Measurements from ENCODE around the gene RABEP2. TPM values are rescaled to one million over a fixed set of nuclear protein-coding genes. Genes with fewer than 3 reads are reported as not detected.
A peak's percentile ranks its signal among the peaks of the same experiment; 100 is the strongest.

The RABEP2 gene
- total and polyA plus RNA-seq, 4 donors = 11.5 to 30.0 (median 18.5) TPM

DNA sequence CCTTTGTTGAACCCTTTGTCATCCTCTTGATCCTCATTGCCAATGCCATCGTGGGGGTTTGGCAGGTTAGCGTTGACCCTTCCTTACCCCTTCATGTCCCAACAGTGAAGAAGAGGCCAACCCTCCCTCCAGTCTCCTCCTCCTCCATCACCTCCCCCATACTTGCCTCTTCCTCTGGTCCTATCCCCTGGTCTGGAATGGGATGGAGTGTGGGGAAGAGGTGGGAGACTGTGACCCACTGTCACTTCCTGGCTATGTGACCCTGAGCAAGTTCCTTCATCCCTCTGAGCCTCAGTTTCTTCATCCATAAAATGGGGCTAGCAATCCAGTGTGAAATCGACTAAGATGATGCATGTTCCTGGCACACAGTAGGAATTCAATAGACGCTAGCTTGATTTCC, 44.1 kb downstream of the RABEP2 start:
- DNase-seq (no peak), ATAC-seq (ENCODE audit: low FRiP score) (no peak)
- no peaks in the 10 kb centered on the region for H3K27me3 ChIP-seq (ENCODE audit: control insufficient read depth in 1 of 2, insufficient read depth in 2 of 2, low read length in 1 of 2)
- H3K4me3 ChIP-seq (ENCODE audit: low read length in 2 of 2) = no peak overlapping the region
- no peaks in the 10 kb centered on the region for H3K4me1 ChIP-seq (ENCODE audit: control insufficient read depth in 1 of 2, insufficient read depth in 2 of 2, low read length in 2 of 2)
- H3K9me3 ChIP-seq (ENCODE audit: control insufficient read depth, low read length) = no peaks in the 10 kb centered on the region
- H3K27ac ChIP-seq (ENCODE audit: low read depth in 1 of 2, low read length in 2 of 2) = no peak overlapping the region
- intact Hi-C loops (cut with DNase I) = loop anchor here in 1 of 2 donors (1.0 kb wide), 1 partner anchor 43 kb away; no protein-coding TSS in a partner anchor
- no peaks in the 10 kb centered on the region for H3K36me3 ChIP-seq (ENCODE audit: control insufficient read depth in 1 of 2, insufficient read depth in 2 of 2, low read length in 1 of 2)
- 74 to 77% methylated on average over 4 of the region's 4 CpGs for WGBS, 2 donors

DNA sequence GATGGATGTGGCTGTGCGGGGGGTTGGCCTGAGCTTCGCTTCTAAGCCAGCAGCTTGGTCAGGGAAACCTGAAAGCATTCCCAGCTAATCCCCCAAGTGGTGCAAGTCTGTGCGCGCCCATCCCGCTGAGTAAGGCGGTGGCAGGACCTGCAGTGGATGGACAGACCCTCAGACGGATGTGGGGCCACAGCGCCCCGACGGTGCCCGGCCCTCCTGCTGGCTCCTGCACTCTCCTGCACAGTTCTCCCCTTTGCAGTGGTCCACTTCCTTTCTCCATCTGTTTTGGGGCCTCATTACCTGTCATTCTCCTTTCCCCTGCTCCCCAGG, 44.5 kb downstream of the RABEP2 start:
- Histone ChIP-seq H3K36me3 (ENCODE audit: control insufficient read depth in 1 of 2, insufficient read depth in 2 of 2, low read length in 1 of 2) (no peaks in the 10 kb centered on the region), H3K4me1 (ENCODE audit: control insufficient read depth in 1 of 2, insufficient read depth in 2 of 2, low read length in 2 of 2) (no peaks in the 10 kb centered on the region), H3K9me3 (ENCODE audit: control insufficient read depth, low read length) (no peaks in the 10 kb centered on the region), H3K27ac (ENCODE audit: low read depth in 1 of 2, low read length in 2 of 2) (no peak overlapping the region), H3K27me3 (ENCODE audit: control insufficient read depth in 1 of 2, insufficient read depth in 2 of 2, low read length in 1 of 2) (no peaks in the 10 kb centered on the region), H3K4me3 (ENCODE audit: low read length in 2 of 2) (no peak overlapping the region)
- 6% methylated on average over 11 of the region's 11 CpGs for WGBS, 2 donors
- no peak for DNase-seq
- intact Hi-C loops (cut with DNase I) = loop anchor here in 1 of 2 donors (1.0 kb wide), 1 partner anchor 44 kb away; no protein-coding TSS in a partner anchor
- no peak for ATAC-seq (ENCODE audit: low FRiP score)

DNA sequence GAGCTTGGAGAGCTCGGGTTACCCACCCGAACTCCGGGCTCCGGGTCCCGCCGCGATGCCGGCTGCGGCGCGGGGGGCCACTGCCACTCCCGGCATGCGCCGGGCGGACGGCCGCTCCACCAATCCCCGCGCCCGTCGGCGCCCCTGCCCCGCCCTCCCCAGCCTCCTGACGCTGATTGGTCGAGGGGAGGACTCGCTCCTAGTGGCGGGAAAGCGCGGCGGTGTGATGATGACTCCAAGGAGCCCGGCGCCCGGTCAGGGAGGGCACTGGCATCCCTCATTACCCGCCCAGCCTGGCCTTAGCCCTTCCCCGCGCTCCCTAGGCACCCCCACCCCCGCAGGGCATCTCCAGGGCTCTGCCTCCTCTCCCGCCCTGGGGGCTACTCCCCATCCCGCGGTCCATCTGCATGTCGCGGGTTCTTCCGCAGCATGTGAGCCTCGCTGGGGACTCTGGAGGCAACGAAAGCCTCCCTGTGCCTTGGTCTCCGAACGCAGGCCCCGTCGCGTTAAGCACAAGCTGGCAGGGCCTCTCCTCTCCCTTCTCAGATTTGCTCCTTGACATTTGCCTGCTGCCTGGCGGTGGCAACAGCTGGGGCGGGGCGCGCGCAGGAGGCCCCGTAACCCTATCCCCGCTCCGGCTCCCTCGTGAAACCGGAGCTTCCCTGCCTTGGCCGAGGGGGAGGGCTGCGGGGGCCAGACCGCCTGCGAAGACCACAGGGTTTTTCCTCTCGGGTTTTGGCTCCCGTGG, 45.0 kb downstream of the RABEP2 start:
- intact Hi-C loops (cut with DNase I) = loop anchor here in 1 of 2 donors (1.0 to 5.0 kb wide), 2 partner anchors 44 to 67 kb away; no protein-coding TSS in a partner anchor
- ATAC-seq (ENCODE audit: low FRiP score) = peak; percentile 91
- WGBS, 2 donors = 0 to 1% methylated on average over 62 to 66 of the region's 66 CpGs
- Histone ChIP-seq H3K4me3 (ENCODE audit: low read length in 2 of 2) (peak overlapping the region; percentile 12 to 49), H3K9me3 (ENCODE audit: control insufficient read depth, low read length) (no peaks in the 10 kb centered on the region), H3K27ac (ENCODE audit: low read depth in 1 of 2, low read length in 2 of 2) (no peak overlapping the region), H3K4me1 (ENCODE audit: control insufficient read depth in 1 of 2, insufficient read depth in 2 of 2, low read length in 2 of 2) (no peaks in the 10 kb centered on the region), H3K27me3 (ENCODE audit: control insufficient read depth in 1 of 2, insufficient read depth in 2 of 2, low read length in 1 of 2) (no peaks in the 10 kb centered on the region), H3K36me3 (ENCODE audit: control insufficient read depth in 1 of 2, insufficient read depth in 2 of 2, low read length in 1 of 2) (no peaks in the 10 kb centered on the region)
- DNase-seq = peak; percentile 91 to 97

DNA sequence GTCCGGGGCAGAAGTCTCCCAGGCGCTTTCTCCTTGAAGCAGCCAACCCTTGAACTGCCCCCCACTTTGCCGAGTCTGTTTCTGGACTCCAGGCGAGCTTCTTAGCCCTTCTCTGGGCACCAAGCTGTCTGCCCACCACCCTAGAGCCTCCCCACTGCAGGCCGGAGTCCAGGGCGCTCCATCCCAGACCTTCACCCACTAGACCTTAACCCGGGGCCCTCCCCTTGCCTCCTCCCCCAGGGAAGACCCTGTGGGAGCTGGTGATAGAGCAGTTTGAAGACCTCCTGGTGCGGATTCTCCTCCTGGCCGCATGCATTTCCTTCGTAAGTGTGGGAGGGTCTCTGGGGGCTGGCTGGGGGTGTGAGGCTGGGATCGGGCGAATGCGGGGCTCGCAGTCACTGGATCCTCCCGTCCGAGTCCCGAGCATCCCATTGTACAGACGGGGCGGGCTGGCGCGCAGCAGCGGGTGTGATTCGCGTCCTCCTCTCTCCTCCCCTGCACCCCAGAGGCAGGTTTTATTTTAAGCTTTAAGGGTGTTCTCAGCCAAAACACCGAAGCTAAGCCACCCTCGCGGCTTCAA, 45.7 kb downstream of the RABEP2 start:
- intact Hi-C loops (cut with DNase I) = loop anchor here in 1 of 2 donors (5.0 kb wide), 1 partner anchor 68 kb away; no protein-coding TSS in a partner anchor
- Histone ChIP-seq H3K36me3 (ENCODE audit: control insufficient read depth in 1 of 2, insufficient read depth in 2 of 2, low read length in 1 of 2) (no peaks in the 10 kb centered on the region), H3K27me3 (ENCODE audit: control insufficient read depth in 1 of 2, insufficient read depth in 2 of 2, low read length in 1 of 2) (no peaks in the 10 kb centered on the region), H3K4me1 (ENCODE audit: control insufficient read depth in 1 of 2, insufficient read depth in 2 of 2, low read length in 2 of 2) (no peaks in the 10 kb centered on the region), H3K9me3 (ENCODE audit: control insufficient read depth, low read length) (no peaks in the 10 kb centered on the region), H3K27ac (ENCODE audit: low read depth in 1 of 2, low read length in 2 of 2) (no peak overlapping the region), H3K4me3 (ENCODE audit: low read length in 2 of 2) (peak overlapping the region; percentile 12 to 49)
- ATAC-seq (ENCODE audit: low FRiP score) = peak; percentile 16
- no peak for DNase-seq
- 1% methylated on average over 27 of the region's 27 CpGs for WGBS, 2 donors

DNA sequence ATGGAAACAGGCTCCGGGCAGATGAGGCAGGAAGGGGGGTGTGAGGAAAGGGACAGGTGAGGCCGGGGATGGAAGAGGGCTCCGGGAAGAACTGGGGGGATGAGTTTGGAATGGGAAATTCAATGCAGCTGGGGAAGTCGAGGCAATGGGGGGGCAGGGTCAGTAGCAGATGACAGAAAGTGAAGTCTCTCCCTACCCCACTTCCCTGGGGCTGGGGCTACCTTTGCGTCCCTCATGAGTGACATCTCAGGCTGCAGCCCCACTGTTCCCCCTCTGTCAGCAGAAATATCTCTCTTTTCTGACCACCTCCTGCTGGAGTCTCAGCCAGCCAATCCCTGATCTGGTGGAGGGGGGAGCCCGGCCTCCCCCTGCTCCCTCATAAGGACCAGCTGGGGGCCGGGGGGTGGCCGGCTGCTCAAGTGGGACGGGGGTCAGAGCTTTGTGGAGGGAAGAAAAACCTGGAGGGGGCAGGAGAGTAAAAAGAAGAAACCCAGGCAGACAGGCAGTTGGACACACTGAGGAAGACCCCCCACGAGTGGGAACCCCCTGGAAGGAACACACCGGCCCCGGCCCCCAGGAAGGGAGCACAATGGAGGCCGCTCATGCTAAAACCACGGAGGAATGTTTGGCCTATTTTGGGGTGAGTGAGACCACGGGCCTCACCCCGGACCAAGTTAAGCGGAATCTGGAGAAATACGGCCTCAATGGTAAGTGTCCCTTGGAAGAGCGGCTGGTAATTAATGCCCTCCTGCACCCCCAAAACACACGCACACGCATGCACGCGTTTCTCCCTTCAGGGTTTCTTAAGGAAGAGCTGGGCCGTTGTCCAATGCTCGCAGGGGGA, 46.7 kb downstream of the RABEP2 start, which contains the start of gene ATP2A1:
Gene ATP2A1 (plus strand): TSS at position 406 of the 844 bp plus-strand sequence. CDS start 184 bp downstream, at position 590.
- intact Hi-C loops (cut with DNase I) = loop anchor here in 1 of 2 donors (5.0 kb wide), 1 partner anchor 69 kb away; no protein-coding TSS in a partner anchor
- WGBS, 2 donors = 66 to 71% methylated on average over 25 of the region's 25 CpGs
- Histone ChIP-seq H3K4me3 (ENCODE audit: low read length in 2 of 2) (peak within 1 kb of the TSS in 1 of 2 donors; percentile 12), H3K9me3 (ENCODE audit: control insufficient read depth, low read length) (no peaks in the 10 kb centered on the region), H3K27ac (ENCODE audit: low read depth in 1 of 2, low read length in 2 of 2) (no peak within 1 kb of the TSS), H3K36me3 (ENCODE audit: control insufficient read depth in 1 of 2, insufficient read depth in 2 of 2, low read length in 1 of 2) (no peaks in the 10 kb centered on the region), H3K27me3 (ENCODE audit: control insufficient read depth in 1 of 2, insufficient read depth in 2 of 2, low read length in 1 of 2) (no peaks in the 10 kb centered on the region), H3K4me1 (ENCODE audit: control insufficient read depth in 1 of 2, insufficient read depth in 2 of 2, low read length in 2 of 2) (no peaks in the 10 kb centered on the region)
- DNase-seq (no peak), ATAC-seq (ENCODE audit: low FRiP score) (no peak)

DNA sequence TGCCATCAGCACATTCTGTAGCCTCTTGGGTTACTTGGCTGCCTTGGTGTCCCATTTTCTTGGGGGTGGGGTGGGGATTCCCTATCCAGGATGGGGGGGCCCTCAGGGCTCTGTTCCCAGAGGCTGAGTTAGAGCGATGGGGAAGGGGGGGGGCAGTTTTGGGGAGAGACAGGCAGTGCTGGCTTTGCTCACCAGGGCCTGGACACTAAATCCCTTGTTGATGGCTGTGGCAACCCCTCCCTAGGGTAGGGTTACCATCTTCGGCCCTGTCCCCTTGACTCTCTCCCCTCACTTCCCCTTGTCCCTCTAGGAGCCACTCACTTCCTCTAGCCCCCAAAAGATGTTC, 47.4 kb downstream of the RABEP2 start:
- Histone ChIP-seq H3K4me3 (ENCODE audit: low read length in 2 of 2) (no peak overlapping the region), H3K36me3 (ENCODE audit: control insufficient read depth in 1 of 2, insufficient read depth in 2 of 2, low read length in 1 of 2) (no peaks in the 10 kb centered on the region), H3K9me3 (ENCODE audit: control insufficient read depth, low read length) (no peaks in the 10 kb centered on the region), H3K27ac (ENCODE audit: low read depth in 1 of 2, low read length in 2 of 2) (no peak overlapping the region), H3K27me3 (ENCODE audit: control insufficient read depth in 1 of 2, insufficient read depth in 2 of 2, low read length in 1 of 2) (no peaks in the 10 kb centered on the region), H3K4me1 (ENCODE audit: control insufficient read depth in 1 of 2, insufficient read depth in 2 of 2, low read length in 2 of 2) (no peaks in the 10 kb centered on the region)
- ATAC-seq (ENCODE audit: low FRiP score) (no peak), DNase-seq (no peak)
- intact Hi-C loops (cut with DNase I) = loop anchor here in 1 of 2 donors (5.0 kb wide), 1 partner anchor 70 kb away; no protein-coding TSS in a partner anchor
- WGBS, 2 donors = 68 to 76% methylated on average over 2 of the region's 2 CpGs

DNA sequence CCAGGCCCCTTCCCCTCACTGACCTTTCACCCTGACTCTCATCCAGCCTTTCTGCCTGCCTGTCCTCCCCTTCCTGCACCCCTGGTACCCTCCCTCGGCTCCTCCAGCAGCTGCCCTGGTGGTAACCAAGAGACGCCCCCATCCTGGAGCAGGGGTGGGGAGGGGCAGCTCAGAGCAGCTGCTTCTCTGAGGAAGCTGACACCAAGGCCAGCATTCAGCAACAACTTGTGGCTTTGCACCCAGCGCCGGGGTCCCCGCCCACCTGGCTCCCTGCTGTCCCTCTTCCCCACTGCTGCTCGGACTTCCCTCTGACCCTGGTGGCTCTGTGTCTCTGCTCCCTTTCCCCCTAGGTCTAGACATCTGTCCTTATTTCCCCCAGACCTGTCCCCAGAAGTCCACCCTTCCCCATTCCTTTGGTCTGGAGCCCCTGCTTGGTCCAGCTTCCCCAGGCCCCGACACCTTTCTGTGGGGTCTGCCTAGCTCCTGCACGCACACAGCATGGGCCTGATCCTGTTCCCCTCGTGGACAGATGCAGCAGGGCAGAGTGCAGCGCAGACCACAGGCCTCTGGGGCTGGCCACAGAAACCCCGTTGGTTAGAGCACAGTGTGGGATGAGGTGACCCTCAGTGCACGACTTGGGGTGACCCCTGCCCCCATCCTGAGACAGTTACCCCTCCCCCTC, 47.9 kb downstream of the RABEP2 start:
- H3K27ac ChIP-seq (ENCODE audit: low read depth in 1 of 2, low read length in 2 of 2) = no peak overlapping the region
- no peaks in the 10 kb centered on the region for H3K4me1 ChIP-seq (ENCODE audit: control insufficient read depth in 1 of 2, insufficient read depth in 2 of 2, low read length in 2 of 2)
- 50 to 54% methylated on average over 12 of the region's 12 CpGs for WGBS, 2 donors
- no peaks in the 10 kb centered on the region for H3K27me3 ChIP-seq (ENCODE audit: control insufficient read depth in 1 of 2, insufficient read depth in 2 of 2, low read length in 1 of 2)
- DNase-seq = no peak
- intact Hi-C loops (cut with DNase I) = loop anchor here in 1 of 2 donors (5.0 kb wide), 1 partner anchor 70 kb away; no protein-coding TSS in a partner anchor
- H3K36me3 ChIP-seq (ENCODE audit: control insufficient read depth in 1 of 2, insufficient read depth in 2 of 2, low read length in 1 of 2) = no peaks in the 10 kb centered on the region
- H3K9me3 ChIP-seq (ENCODE audit: control insufficient read depth, low read length) = no peaks in the 10 kb centered on the region
- ATAC-seq (ENCODE audit: low FRiP score) = no peak
- H3K4me3 ChIP-seq (ENCODE audit: low read length in 2 of 2) = no peak overlapping the region

DNA sequence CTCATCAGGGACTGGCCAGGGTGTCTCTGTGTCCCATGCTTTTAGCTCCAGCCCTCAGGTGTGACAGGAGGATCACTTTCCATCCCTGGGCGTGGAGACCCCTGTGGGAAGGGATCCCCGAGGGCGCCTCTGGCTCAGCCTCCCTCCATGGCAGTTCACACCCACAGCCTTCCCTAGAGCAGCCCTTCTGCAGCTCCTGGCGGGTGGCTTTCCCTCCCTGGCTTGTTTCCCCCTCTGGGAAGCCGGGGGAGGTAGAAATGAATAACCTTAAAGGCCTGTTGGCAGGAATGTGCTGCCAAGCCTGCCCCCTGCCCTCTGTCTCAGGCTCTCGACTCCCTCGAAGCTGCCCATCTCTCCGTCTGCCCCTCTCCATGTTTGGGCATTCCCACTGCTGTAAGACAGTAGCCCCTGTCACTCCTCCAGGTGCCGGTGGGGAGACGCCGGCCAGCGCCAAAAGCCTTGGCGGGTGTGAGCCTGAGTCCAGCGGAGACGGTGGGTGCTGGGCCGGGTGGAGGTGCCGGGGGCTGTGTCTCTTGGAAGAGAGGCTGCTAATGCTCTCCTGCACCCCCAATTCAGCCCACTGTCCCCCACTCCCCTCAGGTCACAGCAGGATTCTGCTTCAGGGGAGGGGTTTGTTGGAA, 48.9 kb downstream of the RABEP2 start:
- ATAC-seq (ENCODE audit: low FRiP score) = no peak
- Histone ChIP-seq H3K4me3 (ENCODE audit: low read length in 2 of 2) (no peak overlapping the region), H3K4me1 (ENCODE audit: control insufficient read depth in 1 of 2, insufficient read depth in 2 of 2, low read length in 2 of 2) (no peaks in the 10 kb centered on the region), H3K27ac (ENCODE audit: low read depth in 1 of 2, low read length in 2 of 2) (no peak overlapping the region), H3K9me3 (ENCODE audit: control insufficient read depth, low read length) (no peaks in the 10 kb centered on the region), H3K36me3 (ENCODE audit: control insufficient read depth in 1 of 2, insufficient read depth in 2 of 2, low read length in 1 of 2) (no peaks in the 10 kb centered on the region), H3K27me3 (ENCODE audit: control insufficient read depth in 1 of 2, insufficient read depth in 2 of 2, low read length in 1 of 2) (no peaks in the 10 kb centered on the region)
- DNase-seq = no peak
- intact Hi-C loops (cut with DNase I) = loop anchor here in 1 of 2 donors (5.0 kb wide), 1 partner anchor 71 kb away; no protein-coding TSS in a partner anchor
- 35 to 42% methylated on average over 17 of the region's 17 CpGs for WGBS, 2 donors
